ENCODE measurements around the gene PTPRN2. TPM values are rescaled to one million over a fixed set of nuclear protein-coding genes. Genes with fewer than 3 reads are reported as not detected.

Gene PTPRN2
- total and polyA plus RNA-seq, 9 of the 15 experiments (the other 6 are each of a cell fraction or from before 2014, with no cell fraction given): not detected

DNA sequence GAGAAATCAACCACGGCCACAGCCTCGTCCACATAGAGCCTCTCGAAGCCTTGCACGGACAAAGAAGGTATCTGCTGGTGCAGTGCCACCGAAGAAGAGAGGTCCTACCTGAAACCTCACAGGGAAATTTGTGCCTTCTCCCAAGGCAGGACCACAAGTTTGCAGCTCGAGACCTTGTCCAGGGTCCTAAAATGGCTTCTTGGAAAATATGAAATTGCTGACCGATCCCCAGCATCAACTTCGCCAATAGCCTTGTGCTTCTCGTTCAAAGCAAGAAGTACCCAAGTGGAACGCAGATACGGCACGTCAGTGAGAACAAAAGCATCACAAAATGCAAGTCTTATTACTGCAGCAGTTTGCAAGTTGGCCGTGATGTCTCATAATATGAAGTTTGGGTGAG lies 24.6 kb downstream of the PTPRN2 start:
- in situ Hi-C loops (cut with MboI): no loop called here
- CTCF ChIA-PET (ENCODE audit: low intra/inter-chr PET ratio): no interaction called here
- POLR2A ChIA-PET: interaction anchor here (0.5 to 1.9 kb wide), 2 partner anchors 18 to 368 kb away, joined by 3 to 8 read pairs; no protein-coding TSS in a partner anchor

More for the DNA sequence above, 24.6 kb downstream of the PTPRN2 start:
- WGBS (ENCODE audit: insufficient coverage, low coverage, missing lambda C conversion rate): 0% methylated on average over 13 of the region's 13 CpGs
- no peaks in the 10 kb centered on the region for H3K79me2 ChIP-seq (ENCODE audit: control insufficient read depth, insufficient read depth, low read length)
- H3K4me1 ChIP-seq (replicated peaks in 1 of 2; ENCODE audit: control insufficient read depth in 2 of 2, insufficient read depth in 2 of 2, low read length in 2 of 2): no peaks in the 10 kb centered on the region
- no peaks in the 10 kb centered on the region; the same call in 1 of the 2 replicates for H4K20me1 ChIP-seq (replicated peaks; ENCODE audit: control insufficient read depth, insufficient read depth, low read length)
- H3K9me1 ChIP-seq (ENCODE audit: control insufficient read depth, insufficient read depth, low read length): no peaks in the 10 kb centered on the region
- BruUV-seq (replicated peaks): no TSS peak
- no peak for DNase-seq (ENCODE audit: extremely low read depth in 1 of 4, low spot score in 3 of 4)
- intact Hi-C loops (cut with micrococcal nuclease): loop anchor here (5.0 kb wide), 1 partner anchor 1096 kb away; no protein-coding TSS in a partner anchor
- peaks cover 67 to 79% of the 10 kb centered on the region in 2 experiments for H3K27me3 ChIP-seq (ENCODE audit: control insufficient read depth in 2 of 2, insufficient read depth in 2 of 2, low read length in 2 of 2)
- H3K4me3 ChIP-seq: no peak overlapping the region
- H3K9me3 ChIP-seq (replicated peaks; ENCODE audit: control insufficient read depth, insufficient read depth, low read depth, low read length): no peaks in the 10 kb centered on the region
- peak; percentile 40 for FAIRE-seq
- H2AFZ ChIP-seq (ENCODE audit: low read depth, low read length): no peak overlapping the region
- no peak overlapping the region for H3K27ac ChIP-seq (ENCODE audit: extremely low read depth, low read depth, low read length)
- TF ChIP-seq, protein P1, sequence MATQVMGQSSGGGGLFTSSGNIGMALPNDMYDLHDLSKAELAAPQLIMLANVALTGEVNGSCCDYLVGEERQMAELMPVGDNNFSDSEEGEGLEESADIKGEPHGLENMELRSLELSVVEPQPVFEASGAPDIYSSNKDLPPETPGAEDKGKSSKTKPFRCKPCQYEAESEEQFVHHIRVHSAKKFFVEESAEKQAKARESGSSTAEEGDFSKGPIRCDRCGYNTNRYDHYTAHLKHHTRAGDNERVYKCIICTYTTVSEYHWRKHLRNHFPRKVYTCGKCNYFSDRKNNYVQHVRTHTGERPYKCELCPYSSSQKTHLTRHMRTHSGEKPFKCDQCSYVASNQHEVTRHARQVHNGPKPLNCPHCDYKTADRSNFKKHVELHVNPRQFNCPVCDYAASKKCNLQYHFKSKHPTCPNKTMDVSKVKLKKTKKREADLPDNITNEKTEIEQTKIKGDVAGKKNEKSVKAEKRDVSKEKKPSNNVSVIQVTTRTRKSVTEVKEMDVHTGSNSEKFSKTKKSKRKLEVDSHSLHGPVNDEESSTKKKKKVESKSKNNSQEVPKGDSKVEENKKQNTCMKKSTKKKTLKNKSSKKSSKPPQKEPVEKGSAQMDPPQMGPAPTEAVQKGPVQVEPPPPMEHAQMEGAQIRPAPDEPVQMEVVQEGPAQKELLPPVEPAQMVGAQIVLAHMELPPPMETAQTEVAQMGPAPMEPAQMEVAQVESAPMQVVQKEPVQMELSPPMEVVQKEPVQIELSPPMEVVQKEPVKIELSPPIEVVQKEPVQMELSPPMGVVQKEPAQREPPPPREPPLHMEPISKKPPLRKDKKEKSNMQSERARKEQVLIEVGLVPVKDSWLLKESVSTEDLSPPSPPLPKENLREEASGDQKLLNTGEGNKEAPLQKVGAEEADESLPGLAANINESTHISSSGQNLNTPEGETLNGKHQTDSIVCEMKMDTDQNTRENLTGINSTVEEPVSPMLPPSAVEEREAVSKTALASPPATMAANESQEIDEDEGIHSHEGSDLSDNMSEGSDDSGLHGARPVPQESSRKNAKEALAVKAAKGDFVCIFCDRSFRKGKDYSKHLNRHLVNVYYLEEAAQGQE (IDR thresholded peaks at IDR 0.05; ENCODE audit: borderline replicate concordance): peak; percentile 37
- TF ChIP-seq, protein P1 (CRISPR knock-in tag; IDR thresholded peaks at IDR 0.05; ENCODE audit: low read depth): no peak
- no peak for TF ChIP-seq CREB5 (CRISPR knock-in tag; IDR thresholded peaks at IDR 0.05)
- TF ChIP-seq CEBPB (tag; IDR thresholded peaks at IDR 0.05): no peak
- H3K36me3 ChIP-seq (ENCODE audit: control insufficient read depth, insufficient read depth, low read length): no peaks in the 10 kb centered on the region
- no peak overlapping the region for H3K9ac ChIP-seq (ENCODE audit: insufficient read depth in 1 of 2, low read depth in 2 of 2, low read length in 2 of 2)
- no peak for ATAC-seq
- H3K4me2 ChIP-seq (ENCODE audit: insufficient read depth, low read length): no peak overlapping the region
